K562 (cell line): ENCODE data around the gene RPTOR. TPM values are rescaled to one million over a fixed set of nuclear protein-coding genes. Genes with fewer than 3 reads are reported as not detected.

ENCODE experiments used
- ATAC-seq: fragments of 200-7000 bp; cut with Tn5 transposase; 3 replicates; pipeline ENCODE4 v1.9.1; 2020; ENCODE audit warnings: moderate library complexity
- BruUV-seq: library from RNA; stranded (reverse); fragments of 400-500 nt; replicated peaks from 2 replicates; lab custom pipeline; 2021; lab: Mats Ljungman, UMichigan
- CTCF ChIA-PET: fragments of 300-600 bp; formaldehyde crosslinking; extraction: SDS; loops from one replicate; lab custom pipeline; 2021; ENCODE audit warnings: low intra/inter-chr PET ratio; lab: Yijun Ruan, JAX
- POLR2A ChIA-PET: fragments of 300-600, 350-650 bp; sonication (Branson Sonifier 250); formaldehyde crosslinking; extraction: SDS; loops from one replicate; lab custom pipeline; 2021; ENCODE audit warnings: antibody characterized with exemption, inconsistent platforms; lab: Yijun Ruan, JAX
- DNase-seq, 4 experiments: peaks; one replicate each; pipeline versions ENCODE4 v3.0.0 to v3.0.0-alpha.2; 2011 to 2018; ENCODE audit warnings: low spot score in 3 of 4, mixed read lengths in 3 of 4; ENCODE audit errors: extremely low read depth in 1 of 4
- FAIRE-seq: peaks from 2 replicates; lab custom pipeline; 2011; peaks lifted over from hg19 to GRCh38; lab: Jason Lieb, UNC
- H2AFZ ChIP-seq: 2 replicates; pipeline ENCODE4 v1.6.0; 2011; ENCODE audit warnings: low read depth, low read length, control low read depth, inconsistent platforms
- H3K27ac ChIP-seq: fragments of 200-600 bp; 3 replicates; pipeline ENCODE4 v1.8.0; 2011; ENCODE audit warnings: low read depth, mild to moderate bottlenecking, control low read depth, inconsistent platforms, low read length, moderate library complexity, mixed read lengths; ENCODE audit errors: extremely low read depth
- H3K27me3 ChIP-seq, 2 experiments: fragments of 300-600 bp in 1 of 2; 2 replicates in 1 of 2; 3 replicates in 1 of 2; pipeline versions ENCODE4 v1.6.0 to v1.8.0; 2011; ENCODE audit warnings: inconsistent platforms in 2 of 2, low read length in 2 of 2, mild to moderate bottlenecking in 1 of 2, mixed read lengths in 1 of 2, moderate library complexity in 1 of 2; ENCODE audit not compliant: control insufficient read depth in 2 of 2, insufficient read depth in 2 of 2
- H3K36me3 ChIP-seq: fragments of 300-600 bp; 3 replicates; pipeline ENCODE4 v1.8.0; 2011; ENCODE audit warnings: mild to moderate bottlenecking, low read length, inconsistent platforms; ENCODE audit not compliant: control insufficient read depth, insufficient read depth
- H3K4me1 ChIP-seq, 2 experiments: fragments of 200-600 bp in 1 of 2; replicated peaks in 1 of 2; 2 replicates in 1 of 2; 3 replicates in 1 of 2; pipeline versions ENCODE4 v1.5.1 to v1.8.0; 2011; ENCODE audit warnings: inconsistent platforms in 2 of 2, low read length in 2 of 2, mild to moderate bottlenecking in 1 of 2, mixed read lengths in 1 of 2, moderate library complexity in 1 of 2; ENCODE audit not compliant: control insufficient read depth in 2 of 2, insufficient read depth in 2 of 2
- H3K4me2 ChIP-seq: 2 replicates; pipeline ENCODE4 v1.6.1; 2011; ENCODE audit warnings: low read length, control low read depth, inconsistent platforms, mixed read lengths; ENCODE audit not compliant: insufficient read depth
- H3K4me3 ChIP-seq: fragments of 200-600 bp; sonication (generic), shearing (Covaris generic); 2 replicates; pipeline ENCODE4 v1.5.1; 2016; ENCODE audit warnings: control low read depth, inconsistent platforms
- H3K79me2 ChIP-seq: fragments of 200-600 bp; 3 replicates; pipeline ENCODE4 v1.8.0; 2011; ENCODE audit warnings: low read length, inconsistent platforms; ENCODE audit not compliant: control insufficient read depth, insufficient read depth
- H3K9ac ChIP-seq, 2 experiments: 2 replicates each; pipeline versions ENCODE4 v1.6.0 to v1.6.1; 2011; ENCODE audit warnings: low read depth in 2 of 2, low read length in 2 of 2, control low read depth in 1 of 2, inconsistent platforms in 1 of 2, mild to moderate bottlenecking in 1 of 2, mixed read lengths in 1 of 2; ENCODE audit not compliant: insufficient read depth in 1 of 2
- H3K9me1 ChIP-seq: one replicate; pipeline ENCODE4 v1.6.0; 2011; ENCODE audit warnings: inconsistent platforms, mild to moderate bottlenecking, low read length, moderate library complexity; ENCODE audit not compliant: control insufficient read depth, insufficient read depth
- H3K9me3 ChIP-seq: replicated peaks from 2 replicates; pipeline ENCODE4 v1.5.1; 2011; ENCODE audit warnings: low read depth, low read length, inconsistent platforms; ENCODE audit not compliant: control insufficient read depth, insufficient read depth
- H4K20me1 ChIP-seq: replicated peaks from 2 replicates; pipeline ENCODE4 v1.6.1; 2011; ENCODE audit warnings: low read length, inconsistent platforms, mixed read lengths; ENCODE audit not compliant: control insufficient read depth, insufficient read depth
- ASH1L ChIP-seq: fragments of 450-650 bp; IDR thresholded peaks from 2 replicates; pipeline ENCODE4 v1.6.1; 2018; ENCODE audit warnings: borderline replicate concordance, mild to moderate bottlenecking, low read depth; ENCODE audit not compliant: partially characterized antibody
- KDM2B ChIP-seq: fragments of 250-450 bp; sonication (Bioruptor Pico); IDR thresholded peaks from 2 replicates; pipeline ENCODE4 v1.8.0; 2021; ENCODE audit warnings: mild to moderate bottlenecking, moderate library complexity
- MAX ChIP-seq: sonication (generic); formaldehyde crosslinking; IDR thresholded peaks from 2 replicates; pipeline ENCODE4 v1.9.0; 2022; ENCODE audit warnings: mild to moderate bottlenecking, missing genetic modification reagents
- MEF2D ChIP-seq: conservative IDR thresholded peaks from 2 replicates; pipeline ENCODE4 v1.6.1; 2016; ENCODE audit warnings: low read depth, missing genetic modification characterization, missing compliant biosample characterization
- PHF20 ChIP-seq: fragments of 450-650 bp; IDR thresholded peaks from 2 replicates; pipeline ENCODE4 v1.6.1; 2018; ENCODE audit not compliant: partially characterized antibody
- POLR2AphosphoS5 ChIP-seq: IDR thresholded peaks from 2 replicates; pipeline ENCODE4 v1.6.1; 2011; ENCODE audit warnings: mild to moderate bottlenecking, low read depth, low read length, moderate library complexity; ENCODE audit not compliant: control insufficient read depth, insufficient read depth
- SPI1 ChIP-seq: IDR thresholded peaks from 2 replicates; pipeline ENCODE4 v1.6.1; 2011; ENCODE audit warnings: low read depth, low read length, control low read depth, borderline replicate concordance
- ZBTB7A ChIP-seq: IDR thresholded peaks from 2 replicates; pipeline ENCODE4 v1.6.1; 2011; ENCODE audit warnings: low read depth, mild to moderate bottlenecking, low read length, moderate library complexity, borderline replicate concordance; ENCODE audit not compliant: control insufficient read depth
- WGBS: fragments of 100-300 bp; shearing (Covaris generic); methylation state at CpG from one replicate; pipeline ENCODE4 v1.1.6; 2016; ENCODE audit warnings: low coverage, mixed read lengths; ENCODE audit not compliant: insufficient coverage; ENCODE audit errors: missing lambda C conversion rate; 5-methylcytosine and 5-hydroxymethylcytosine counted together
- in situ Hi-C: fragments of 300-500 bp; cut with MboI; formaldehyde crosslinking; loops from 4 replicates; pipeline ENCODE4 v1.15.0; 2018; ENCODE audit warnings: inconsistent platforms, mixed read lengths
- intact Hi-C: fragments of 100-400 bp; cut with micrococcal nuclease; formaldehyde crosslinking; loops from 2 replicates; pipeline ENCODE4 v1.14.2; 2022
- polyA plus RNA-seq, 8 experiments: library from polyadenylated mRNA; depleted of rRNA in 4 of 8; stranded (reverse) in 5 of 8; unstranded in 3 of 8; fragments of >200 nt; fragmentation: Nextera tagmentation in 2 of 8; fragmentation: Illumina TruSeq in 1 of 8; extraction: Ambion mirVana in 2 of 8; extraction: Trizol in 1 of 8; gene quantifications; 2 replicates each; pipeline versions ENCODE4 v1.2.1 to v1.2.3, GENCODE V29; 2011 to 2014; ENCODE audit warnings: inconsistent platforms in 1 of 8, missing spikeins in 1 of 8
- total RNA-seq, 7 experiments: library from RNA; depleted of rRNA in 6 of 7; stranded (reverse); fragments of >200 nt in 6 of 7; fragmentation: Illumina TruSeq in 2 of 7; extraction: Trizol in 2 of 7; gene quantifications; 2 replicates each; pipeline versions ENCODE4 v1.2.1 to v1.2.3, GENCODE V29; 2011 to 2021; ENCODE audit warnings: low replicate concordance in 1 of 7

Gene RPTOR
- total and polyA plus RNA-seq, 9 of the 15 experiments (the other 6 are each of a cell fraction or from before 2014, with no cell fraction given), result 0.24 to 54.1 (median 10.2) TPM

- H2AFZ ChIP-seq, result no peak overlapping the region
- DNase-seq, result no peak
- WGBS, result 82% methylated on average over 9 of the region's 9 CpGs
- no peaks in the 10 kb centered on the region; the same call in 2 of the 3 replicates for H3K36me3 ChIP-seq
- in situ Hi-C loops (no loop called here), intact Hi-C loops (no loop called here)
- CTCF ChIA-PET, result no interaction called here
- H3K79me2 ChIP-seq, result peaks cover 34% of the 10 kb centered on the region
- H4K20me1 ChIP-seq, result peaks cover 10% of the 10 kb centered on the region
- no peak overlapping the region for H3K4me3 ChIP-seq
- peaks cover 0 to 8% of the 10 kb centered on the region in 2 experiments; a peak in 2 of 5 replicates for H3K4me1 ChIP-seq
- no peak overlapping the region for H3K9ac ChIP-seq
- no peaks in the 10 kb centered on the region for H3K27me3 ChIP-seq
- no peaks in the 10 kb centered on the region for H3K9me3 ChIP-seq
- H3K4me2 ChIP-seq, result no peak overlapping the region
- POLR2A ChIA-PET, result interaction anchor here (1.1 kb wide), 1 partner anchor 16 kb away, joined by 3 read pairs; no protein-coding TSS in a partner anchor
- ATAC-seq, result no peak
- no peaks in the 10 kb centered on the region for H3K9me1 ChIP-seq
- no peak for TF ChIP-seq KDM2B
- no peak for TF ChIP-seq MEF2D (tag)
- TF ChIP-seq MAX (CRISPR knock-in tag), result no peak
- no peak for TF ChIP-seq PHF20
- no peak for TF ChIP-seq POLR2AphosphoS5
- TF ChIP-seq ASH1L, result no peak
- no peak for TF ChIP-seq ZBTB7A
- no peak for TF ChIP-seq SPI1
- H3K27ac ChIP-seq, result no peak overlapping the region
- no TSS peak for BruUV-seq
- no peak for FAIRE-seq
Observed at GRCh38 chr17:80719449-80719848, 174.8 kb downstream of the RPTOR start.
